ENCODE results near the gene CXCL1. TPM values are rescaled to one million over a fixed set of nuclear protein-coding genes. Genes with fewer than 3 reads are reported as not detected.

Gene CXCL1
- total and polyA plus RNA-seq, 9 donors: 0.40 to 28.5 (median 1.5) TPM

DNA sequence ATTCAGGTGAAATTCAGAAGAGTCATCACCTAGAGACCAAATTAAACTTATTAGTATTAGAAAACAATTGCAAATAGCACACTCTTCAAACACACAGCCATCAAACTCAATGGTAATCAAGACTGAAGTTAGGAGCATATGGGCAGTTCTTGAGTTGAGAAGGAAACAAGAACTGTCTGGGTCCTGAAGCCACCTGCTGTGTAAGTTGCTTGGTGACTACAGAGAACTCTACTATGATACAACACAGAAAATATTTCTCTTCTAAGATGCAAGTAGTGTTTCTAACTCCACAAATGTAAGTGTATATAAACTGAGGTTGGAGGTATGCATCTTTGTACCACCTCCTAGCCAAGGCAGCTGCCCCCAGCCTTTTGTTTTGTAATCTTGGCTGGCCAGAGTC is 16.4 kb upstream of the CXCL1 start:
- Histone ChIP-seq H3K9me3 (no peaks in the 10 kb centered on the region), H3K27me3 (no peaks in the 10 kb centered on the region), H3K4me1 (ENCODE audit: insufficient read depth) (no peaks in the 10 kb centered on the region), H3K4me3 (no peak overlapping the region), H3K36me3 (no peaks in the 10 kb centered on the region), H3K27ac (no peak overlapping the region)
- no peak for TF ChIP-seq CTCF (IDR thresholded peaks at IDR 0.05)
- TF ChIP-seq EP300 (IDR thresholded peaks at IDR 0.05): no peak
- no peak for TF ChIP-seq POLR2A (IDR thresholded peaks at IDR 0.05)
- no peak for DNase-seq
- intact Hi-C loops (cut with DNase I): no loop called here

DNA sequence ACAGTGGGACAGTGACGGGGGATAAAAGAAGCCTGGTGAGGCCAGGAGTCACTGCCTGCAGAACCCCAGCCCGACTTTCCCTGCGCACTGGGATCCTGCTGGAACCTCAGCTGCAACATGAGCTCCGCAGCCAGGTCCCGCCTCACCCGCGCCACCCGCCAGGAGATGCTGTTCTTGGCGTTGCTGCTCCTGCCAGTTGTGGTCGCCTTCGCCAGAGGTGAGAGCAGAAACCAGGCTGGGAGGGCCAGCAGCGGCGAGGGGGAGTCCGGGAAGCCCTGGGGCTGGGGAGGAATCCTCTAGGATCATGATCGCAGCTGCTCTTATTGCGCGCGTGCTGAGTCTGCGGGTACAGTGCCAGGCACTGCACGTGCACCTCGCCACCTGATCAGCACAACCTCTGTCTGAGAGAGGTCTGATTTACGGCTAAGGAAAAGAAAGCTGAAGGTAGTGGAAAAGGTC is 15.9 kb upstream of the CXCL1 start, which contains the start of gene PF4V1:
Gene PF4V1 (plus strand): TSS at position 51 of the 459 bp plus-strand sequence. CDS start 67 bp downstream, at position 118.
- 13 to 28% (median 13%) methylated on average over 20 to 22 of the region's 22 CpGs for WGBS, 3 donors
- peak in 1 of 5 donors; percentile 24 for DNase-seq
- no peak within 1 kb of the TSS for H3K4me3 ChIP-seq

DNA sequence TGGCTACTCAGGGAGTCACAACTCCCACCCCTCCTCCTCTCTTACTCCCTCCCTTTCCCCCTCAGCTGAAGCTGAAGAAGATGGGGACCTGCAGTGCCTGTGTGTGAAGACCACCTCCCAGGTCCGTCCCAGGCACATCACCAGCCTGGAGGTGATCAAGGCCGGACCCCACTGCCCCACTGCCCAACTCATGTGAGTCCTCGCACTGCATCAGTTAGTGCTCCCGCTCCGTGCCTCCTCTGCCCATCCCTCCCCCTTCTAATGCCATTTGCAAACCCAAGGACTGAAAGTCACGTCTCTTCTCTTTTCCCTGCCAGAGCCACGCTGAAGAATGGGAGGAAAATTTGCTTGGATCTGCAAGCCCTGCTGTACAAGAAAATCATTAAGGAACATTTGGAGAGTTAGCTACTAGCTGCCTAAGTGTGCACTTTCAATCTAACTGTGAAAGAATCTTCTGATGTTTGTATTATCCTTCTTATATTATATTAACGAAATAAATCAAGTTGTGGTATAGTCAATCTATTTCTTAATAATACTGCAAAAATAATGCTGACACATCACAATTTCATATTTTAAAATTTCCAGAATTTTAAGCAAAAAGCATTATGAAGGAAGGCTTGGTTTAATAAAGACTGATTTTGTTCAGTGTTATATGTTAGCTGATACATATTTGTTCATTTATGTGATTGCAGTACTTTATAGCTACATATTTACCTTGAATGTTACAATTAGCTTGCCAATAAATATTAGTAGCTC is 15.3 kb upstream of the CXCL1 start:
- Histone ChIP-seq H3K4me1 (ENCODE audit: insufficient read depth) (no peaks in the 10 kb centered on the region), H3K9me3 (no peaks in the 10 kb centered on the region), H3K36me3 (no peaks in the 10 kb centered on the region), H3K4me3 (no peak overlapping the region), H3K27me3 (no peaks in the 10 kb centered on the region), H3K27ac (no peak overlapping the region)
- 28 to 44% (median 38%) methylated on average over 8 of the region's 8 CpGs for WGBS, 3 donors
- intact Hi-C loops (cut with DNase I): no loop called here
- DNase-seq: no peak
- TF ChIP-seq EP300 (IDR thresholded peaks at IDR 0.05): no peak
- no peak for TF ChIP-seq CTCF (IDR thresholded peaks at IDR 0.05)
- no peak for TF ChIP-seq POLR2A (IDR thresholded peaks at IDR 0.05)

More for the DNA sequence above, 15.9 kb upstream of the CXCL1 start, which contains the start of gene PF4V1:
- no peaks in the 10 kb centered on the region for H3K4me1 ChIP-seq (ENCODE audit: insufficient read depth)
- no peaks in the 10 kb centered on the region for H3K9me3 ChIP-seq
- H3K27me3 ChIP-seq: no peaks in the 10 kb centered on the region
- no peaks in the 10 kb centered on the region for H3K36me3 ChIP-seq
- intact Hi-C loops (cut with DNase I): no loop called here
- TF ChIP-seq POLR2A (IDR thresholded peaks at IDR 0.05): no peak
- no peak for TF ChIP-seq EP300 (IDR thresholded peaks at IDR 0.05)
- no peak for TF ChIP-seq CTCF (IDR thresholded peaks at IDR 0.05)
- H3K27ac ChIP-seq: no peak within 1 kb of the TSS

GRCh38 chr4:73855406-73855805 is 13.8 kb upstream of the CXCL1 start:
- Histone ChIP-seq H3K4me3 (no peak overlapping the region), H3K36me3 (no peaks in the 10 kb centered on the region), H3K27me3 (no peaks in the 10 kb centered on the region), H3K27ac (no peak overlapping the region), H3K9me3 (no peaks in the 10 kb centered on the region), H3K4me1 (ENCODE audit: insufficient read depth) (no peaks in the 10 kb centered on the region)
- WGBS, 3 donors: 82 to 90% (median 88%) methylated on average over 4 of the region's 4 CpGs
- no peak for DNase-seq
- intact Hi-C loops (cut with DNase I): no loop called here
- TF ChIP-seq CTCF (IDR thresholded peaks at IDR 0.05) (no peak), EP300 (IDR thresholded peaks at IDR 0.05) (no peak), POLR2A (IDR thresholded peaks at IDR 0.05) (no peak)

Measured in ovary (tissue), 9 donors.